ENCODE measurements around the gene MEMO1. TPM values are rescaled to one million over a fixed set of nuclear protein-coding genes. Genes with fewer than 3 reads are reported as not detected.
"Not testable (repeated sequence)": the region's sequence is repeated elsewhere in the genome, so short reads cannot be mapped to it uniquely, and the experiment has no call there.

Gene MEMO1
- total and polyA plus RNA-seq, 8 donors = 33.0 to 47.3 (median 38.1) TPM

GRCh38 chr2:31886700-31887099, 124.1 kb downstream of the MEMO1 start:
- H3K4me3 ChIP-seq = no peak overlapping the region
- H3K27ac ChIP-seq = no peak overlapping the region
- H3K27me3 ChIP-seq = no peaks in the 10 kb centered on the region
- intact Hi-C loops (cut with DNase I) = no loop called here
- peaks cover 0 to 5% of the 10 kb centered on the region in 2 donors for H3K36me3 ChIP-seq
- ATAC-seq (no peak), DNase-seq (peak in 1 of 4 donors; percentile 10)
- no peaks in the 10 kb centered on the region for H3K9me3 ChIP-seq
- peaks cover 0 to 4% of the 10 kb centered on the region in 2 donors for H3K4me1 ChIP-seq
- no peak for TF ChIP-seq CTCF (IDR thresholded peaks at IDR 0.05)

GRCh38 chr2:31877008-31877407, 133.8 kb downstream of the MEMO1 start:
- DNase-seq = no peak
- Histone ChIP-seq H3K4me1 (no peaks in the 10 kb centered on the region), H3K36me3 (peaks cover 0 to 16% of the 10 kb centered on the region in 2 donors), H3K27ac (no peak overlapping the region), H3K9me3 (no peaks in the 10 kb centered on the region), H3K27me3 (no peaks in the 10 kb centered on the region), H3K4me3 (no peak overlapping the region)
- TF ChIP-seq CTCF (IDR thresholded peaks at IDR 0.05) = no peak
- ATAC-seq = no peak
- intact Hi-C loops (cut with DNase I) = no loop called here

- Histone ChIP-seq H3K4me3 (no peak overlapping the region), H3K27me3 (no peaks in the 10 kb centered on the region), H3K27ac (no peak overlapping the region), H3K36me3 (no peaks in the 10 kb centered on the region), H3K9me3 (no peaks in the 10 kb centered on the region), H3K4me1 (no peaks in the 10 kb centered on the region)
- TF ChIP-seq CTCF (IDR thresholded peaks at IDR 0.05) = no peak
- intact Hi-C loops (cut with DNase I) = no loop called here
- no peak for DNase-seq
- ATAC-seq = no peak
Measured at GRCh38 chr2:31874071-31874470, 136.7 kb downstream of the MEMO1 start.

- ATAC-seq (no peak), DNase-seq (no peak)
- Histone ChIP-seq H3K4me1 (no peaks in the 10 kb centered on the region), H3K27ac (no peak overlapping the region), H3K36me3 (peaks cover 0 to 14% of the 10 kb centered on the region in 2 donors), H3K9me3 (no peaks in the 10 kb centered on the region), H3K4me3 (no peak overlapping the region), H3K27me3 (no peaks in the 10 kb centered on the region)
- intact Hi-C loops (cut with DNase I) = no loop called here
- no peak for TF ChIP-seq CTCF (IDR thresholded peaks at IDR 0.05)
Measured at GRCh38 chr2:31865215-31865614, 145.6 kb downstream of the MEMO1 start.

- no peak for ATAC-seq
- Histone ChIP-seq H3K36me3 (peaks cover 0 to 14% of the 10 kb centered on the region in 2 donors), H3K4me1 (no peaks in the 10 kb centered on the region), H3K9me3 (no peaks in the 10 kb centered on the region), H3K27ac (no peak overlapping the region), H3K27me3 (no peaks in the 10 kb centered on the region), H3K4me3 (no peak overlapping the region)
- TF ChIP-seq CTCF (IDR thresholded peaks at IDR 0.05) = no peak
- no peak for DNase-seq
- intact Hi-C loops (cut with DNase I) = no loop called here
Measured at GRCh38 chr2:31863867-31864266, 146.9 kb downstream of the MEMO1 start.

GRCh38 chr2:31863015-31863656, 147.7 kb downstream of the MEMO1 start:
- intact Hi-C loops (cut with DNase I); H3K4me3 ChIP-seq; H3K27ac ChIP-seq; H3K9me3 ChIP-seq; ATAC-seq; DNase-seq; H3K4me1 ChIP-seq; H3K27me3 ChIP-seq: not testable (repeated sequence)
- peaks cover 0 to 14% of the 10 kb centered on the region in 2 donors for H3K36me3 ChIP-seq
